A549 (cell line): ENCODE results near the gene SLC38A6.

Experiments
- CTCF ChIP-seq: fragments of >200 bp; sonication (Bioruptor Twin); formaldehyde crosslinking; IDR thresholded peaks from 3 replicates; pipeline ENCODE4 v1.5.1; 2016
- EP300 ChIP-seq, 2 experiments: fragments of >200 bp; sonication (Bioruptor Twin); formaldehyde crosslinking; IDR thresholded peaks; 2 replicates in 1 of 2; 3 replicates in 1 of 2; pipeline ENCODE4 v1.6.1; 2016 to 2017
- MAX ChIP-seq: IDR thresholded peaks from 2 replicates; pipeline ENCODE4 v1.6.1; 2012
- REST ChIP-seq: fragments of 200-600 bp; sonication (generic); IDR thresholded peaks from 2 replicates; pipeline ENCODE4 v1.6.1; 2016; ENCODE audit warnings: antibody characterized with exemption, mild to moderate bottlenecking, moderate library complexity

GRCh38 chr14:61089126-61089750 is 108.2 kb downstream of the SLC38A6 start:
- TF ChIP-seq EP300 (IDR thresholded peaks at IDR 0.05) (no peak), CTCF (no peak), REST (no peak), MAX (no peak)
